HG02763 (cell line): ENCODE data around the gene MAGI1.

Experiments
- ATAC-seq: cut with Tn5 transposase; IDR thresholded peaks from one replicate; pipeline ENCODE4 v1.9.1; 2021; ENCODE audit warnings: mild to moderate bottlenecking, moderate library complexity; ENCODE audit not compliant: unreplicated experiment

The MAGI1 gene

GRCh38 chr3:66015841-66016240 lies 22.9 kb downstream of the MAGI1 start:
- no peak for ATAC-seq

GRCh38 chr3:66014651-66015050 lies 24.1 kb downstream of the MAGI1 start:
- ATAC-seq = no peak

GRCh38 chr3:66014056-66014455 lies 24.7 kb downstream of the MAGI1 start:
- no peak for ATAC-seq

GRCh38 chr3:66012711-66013110 lies 26.0 kb downstream of the MAGI1 start:
- no peak for ATAC-seq

- no peak for ATAC-seq
These were observed 27.7 kb downstream of the MAGI1 start for GRCh38 chr3:66010739-66011655.

GRCh38 chr3:66010348-66010738 lies 28.4 kb downstream of the MAGI1 start:
- ATAC-seq = no peak

- no peak for ATAC-seq
These were observed 34.5 kb downstream of the MAGI1 start for GRCh38 chr3:66004244-66004643.

GRCh38 chr3:66001626-66002025 lies 37.1 kb downstream of the MAGI1 start:
- no peak for ATAC-seq

GRCh38 chr3:66000506-66000905 lies 38.2 kb downstream of the MAGI1 start:
- no peak for ATAC-seq

- ATAC-seq = no peak
These were observed 39.1 kb downstream of the MAGI1 start for GRCh38 chr3:65999606-66000005.

GRCh38 chr3:65996589-65996988 lies 42.1 kb downstream of the MAGI1 start:
- ATAC-seq = no peak

GRCh38 chr3:65995515-65995914 lies 43.2 kb downstream of the MAGI1 start:
- no peak for ATAC-seq

- no peak for ATAC-seq
These were observed 43.7 kb downstream of the MAGI1 start for GRCh38 chr3:65995030-65995429.

GRCh38 chr3:65993134-65993900 lies 45.4 kb downstream of the MAGI1 start:
- ATAC-seq = no peak

- no peak for ATAC-seq
These were observed 46.6 kb downstream of the MAGI1 start for GRCh38 chr3:65992106-65992505.

- ATAC-seq = no peak
These were observed 50.1 kb downstream of the MAGI1 start for GRCh38 chr3:65988411-65989180.

- ATAC-seq = no peak
These were observed 52.4 kb downstream of the MAGI1 start for GRCh38 chr3:65986285-65986684.

- ATAC-seq = no peak
These were observed 53.7 kb downstream of the MAGI1 start for GRCh38 chr3:65984975-65985374.

GRCh38 chr3:65983100-65983499 lies 55.6 kb downstream of the MAGI1 start:
- no peak for ATAC-seq

- ATAC-seq = no peak
These were observed 59.0 kb downstream of the MAGI1 start for GRCh38 chr3:65979731-65980130.

GRCh38 chr3:65979162-65979561 lies 59.6 kb downstream of the MAGI1 start:
- no peak for ATAC-seq
